ENCODE data around the gene TPSD1. TPM values are rescaled to one million over a fixed set of nuclear protein-coding genes. Genes with fewer than 3 reads are reported as not detected.
"Not testable (repeated sequence)": the region's sequence is repeated elsewhere in the genome, so short reads cannot be mapped to it uniquely, and the experiment has no call there.

TPSD1 gene
- total and polyA plus RNA-seq, 9 of the 15 experiments (the other 6 are each of a cell fraction or from before 2014, with no cell fraction given), result not detected

DNA sequence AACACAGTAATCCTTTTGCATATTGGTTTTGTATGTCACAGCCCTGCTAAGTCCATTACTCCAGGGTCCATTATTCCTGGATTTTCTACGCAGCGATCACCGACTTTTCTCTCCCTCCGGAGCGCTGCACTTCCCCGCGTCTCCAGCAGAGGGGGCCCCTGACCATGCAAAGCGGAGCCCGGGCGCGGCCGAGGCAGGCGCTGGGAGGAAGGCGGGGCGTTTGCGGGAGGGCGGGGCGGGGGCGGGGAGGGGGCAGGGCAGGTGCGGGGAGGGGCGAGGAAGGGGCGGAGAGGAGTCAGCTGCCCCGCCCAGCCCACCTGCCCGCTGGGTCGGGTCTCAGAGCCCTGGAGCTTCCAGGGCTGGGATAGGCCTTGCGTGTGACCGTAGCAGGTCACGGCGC, 19.2 kb upstream of the TPSD1 start:
- POLR2A ChIA-PET; H3K27ac ChIP-seq (ENCODE audit: extremely low read depth, low read depth, low read length); H3K9ac ChIP-seq (ENCODE audit: insufficient read depth in 1 of 2, low read depth in 2 of 2, low read length in 2 of 2); BruUV-seq (replicated peaks); H3K36me3 ChIP-seq (ENCODE audit: control insufficient read depth, insufficient read depth, low read length); H2AFZ ChIP-seq (ENCODE audit: low read depth, low read length); H3K9me3 ChIP-seq (replicated peaks; ENCODE audit: control insufficient read depth, insufficient read depth, low read depth, low read length); H3K9me1 ChIP-seq (ENCODE audit: control insufficient read depth, insufficient read depth, low read length); CTCF ChIA-PET (ENCODE audit: low intra/inter-chr PET ratio); H3K4me1 ChIP-seq (replicated peaks in 1 of 2; ENCODE audit: control insufficient read depth in 2 of 2, insufficient read depth in 2 of 2, low read length in 2 of 2); DNase-seq (ENCODE audit: extremely low read depth in 1 of 4, low spot score in 3 of 4); H3K79me2 ChIP-seq (ENCODE audit: control insufficient read depth, insufficient read depth, low read length); H3K27me3 ChIP-seq (ENCODE audit: control insufficient read depth in 2 of 2, insufficient read depth in 2 of 2, low read length in 2 of 2); in situ Hi-C loops (cut with MboI); H4K20me1 ChIP-seq (replicated peaks; ENCODE audit: control insufficient read depth, insufficient read depth, low read length); H3K4me2 ChIP-seq (ENCODE audit: insufficient read depth, low read length); H3K4me3 ChIP-seq; intact Hi-C loops (cut with micrococcal nuclease): not testable (repeated sequence)
- no CpG with 5 or more reads among the region's 29 CpGs for WGBS (ENCODE audit: insufficient coverage, low coverage, missing lambda C conversion rate)
- ATAC-seq, result peak; percentile 80
- peak; percentile 90 for FAIRE-seq

DNA sequence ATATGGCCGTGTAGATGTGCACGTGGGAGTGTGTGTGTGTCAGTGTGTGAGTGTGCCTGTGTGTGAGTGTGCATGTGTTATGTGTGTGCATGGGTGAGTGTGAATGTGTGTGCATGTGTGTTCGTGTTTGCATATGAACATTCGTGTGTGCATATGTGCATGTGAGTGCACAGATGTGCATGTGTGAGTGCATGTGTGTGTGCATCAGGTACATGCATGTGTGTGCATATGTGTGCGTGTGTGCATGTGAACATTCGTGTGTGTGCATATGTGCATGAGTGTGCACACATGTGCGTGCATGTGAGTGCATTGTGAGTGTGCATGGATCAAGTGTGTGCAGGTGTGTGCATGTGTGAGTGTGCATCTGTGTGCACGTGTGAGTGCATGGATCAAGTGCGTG, 17.9 kb upstream of the TPSD1 start:
- DNase-seq (ENCODE audit: extremely low read depth in 1 of 4, low spot score in 3 of 4), result no peak
- no peak for FAIRE-seq
- no peak overlapping the region for H2AFZ ChIP-seq (ENCODE audit: low read depth, low read length)
- H3K9me1 ChIP-seq (ENCODE audit: control insufficient read depth, insufficient read depth, low read length), result no peaks in the 10 kb centered on the region
- H3K27me3 ChIP-seq (ENCODE audit: control insufficient read depth in 2 of 2, insufficient read depth in 2 of 2, low read length in 2 of 2), result 0 out of 5 replicates have a peak, but pooled peaks cover 0 to 3% of the 10 kb centered on the region in 2 experiments
- ChIA-PET POLR2A (interaction anchor here (0.6 kb wide), 1 partner anchor 389 kb away, joined by 4 read pairs; no protein-coding TSS in a partner anchor), CTCF (ENCODE audit: low intra/inter-chr PET ratio) (no interaction called here)
- H3K36me3 ChIP-seq (ENCODE audit: control insufficient read depth, insufficient read depth, low read length), result no peaks in the 10 kb centered on the region
- H3K4me1 ChIP-seq (replicated peaks in 1 of 2; ENCODE audit: control insufficient read depth in 2 of 2, insufficient read depth in 2 of 2, low read length in 2 of 2), result peaks cover 0 to 3% of the 10 kb centered on the region in 2 experiments; a peak in 1 of 5 replicates
- H3K27ac ChIP-seq (ENCODE audit: extremely low read depth, low read depth, low read length), result no peak overlapping the region
- BruUV-seq (replicated peaks), result no TSS peak
- no peaks in the 10 kb centered on the region; the same call in 1 of the 2 replicates for H3K9me3 ChIP-seq (replicated peaks; ENCODE audit: control insufficient read depth, insufficient read depth, low read depth, low read length)
- no peak overlapping the region for H3K4me3 ChIP-seq
- no peak overlapping the region for H3K9ac ChIP-seq (ENCODE audit: insufficient read depth in 1 of 2, low read depth in 2 of 2, low read length in 2 of 2)
- no peak overlapping the region for H3K4me2 ChIP-seq (ENCODE audit: insufficient read depth, low read length)
- H3K79me2 ChIP-seq (ENCODE audit: control insufficient read depth, insufficient read depth, low read length), result no peaks in the 10 kb centered on the region
- WGBS (ENCODE audit: insufficient coverage, low coverage, missing lambda C conversion rate), result 20% methylated on average over 9 of the region's 9 CpGs
- ATAC-seq, result no peak
- intact Hi-C loops (cut with micrococcal nuclease) (no loop called here), in situ Hi-C loops (cut with MboI) (no loop called here)
- H4K20me1 ChIP-seq (replicated peaks; ENCODE audit: control insufficient read depth, insufficient read depth, low read length), result no peaks in the 10 kb centered on the region
- no peak for TF ChIP-seq HNRNPLL (IDR thresholded peaks at IDR 0.05; ENCODE audit: low read depth, low read length, poor library complexity, severe bottlenecking)
- peak in 1 of 2 experiments; percentile 15; a peak in 1 of 4 replicates for TF ChIP-seq KDM1A (IDR thresholded peaks at IDR 0.05)
- no peak for TF ChIP-seq ASH1L (IDR thresholded peaks at IDR 0.05; ENCODE audit: borderline replicate concordance, low read depth, partially characterized antibody)
- TF ChIP-seq MAZ (CRISPR knock-in tag; conservative IDR thresholded peaks at IDR 0.05 in 1 of 2, IDR thresholded peaks at IDR 0.05 in 1 of 2), result no peak
- TF ChIP-seq, protein P1, sequence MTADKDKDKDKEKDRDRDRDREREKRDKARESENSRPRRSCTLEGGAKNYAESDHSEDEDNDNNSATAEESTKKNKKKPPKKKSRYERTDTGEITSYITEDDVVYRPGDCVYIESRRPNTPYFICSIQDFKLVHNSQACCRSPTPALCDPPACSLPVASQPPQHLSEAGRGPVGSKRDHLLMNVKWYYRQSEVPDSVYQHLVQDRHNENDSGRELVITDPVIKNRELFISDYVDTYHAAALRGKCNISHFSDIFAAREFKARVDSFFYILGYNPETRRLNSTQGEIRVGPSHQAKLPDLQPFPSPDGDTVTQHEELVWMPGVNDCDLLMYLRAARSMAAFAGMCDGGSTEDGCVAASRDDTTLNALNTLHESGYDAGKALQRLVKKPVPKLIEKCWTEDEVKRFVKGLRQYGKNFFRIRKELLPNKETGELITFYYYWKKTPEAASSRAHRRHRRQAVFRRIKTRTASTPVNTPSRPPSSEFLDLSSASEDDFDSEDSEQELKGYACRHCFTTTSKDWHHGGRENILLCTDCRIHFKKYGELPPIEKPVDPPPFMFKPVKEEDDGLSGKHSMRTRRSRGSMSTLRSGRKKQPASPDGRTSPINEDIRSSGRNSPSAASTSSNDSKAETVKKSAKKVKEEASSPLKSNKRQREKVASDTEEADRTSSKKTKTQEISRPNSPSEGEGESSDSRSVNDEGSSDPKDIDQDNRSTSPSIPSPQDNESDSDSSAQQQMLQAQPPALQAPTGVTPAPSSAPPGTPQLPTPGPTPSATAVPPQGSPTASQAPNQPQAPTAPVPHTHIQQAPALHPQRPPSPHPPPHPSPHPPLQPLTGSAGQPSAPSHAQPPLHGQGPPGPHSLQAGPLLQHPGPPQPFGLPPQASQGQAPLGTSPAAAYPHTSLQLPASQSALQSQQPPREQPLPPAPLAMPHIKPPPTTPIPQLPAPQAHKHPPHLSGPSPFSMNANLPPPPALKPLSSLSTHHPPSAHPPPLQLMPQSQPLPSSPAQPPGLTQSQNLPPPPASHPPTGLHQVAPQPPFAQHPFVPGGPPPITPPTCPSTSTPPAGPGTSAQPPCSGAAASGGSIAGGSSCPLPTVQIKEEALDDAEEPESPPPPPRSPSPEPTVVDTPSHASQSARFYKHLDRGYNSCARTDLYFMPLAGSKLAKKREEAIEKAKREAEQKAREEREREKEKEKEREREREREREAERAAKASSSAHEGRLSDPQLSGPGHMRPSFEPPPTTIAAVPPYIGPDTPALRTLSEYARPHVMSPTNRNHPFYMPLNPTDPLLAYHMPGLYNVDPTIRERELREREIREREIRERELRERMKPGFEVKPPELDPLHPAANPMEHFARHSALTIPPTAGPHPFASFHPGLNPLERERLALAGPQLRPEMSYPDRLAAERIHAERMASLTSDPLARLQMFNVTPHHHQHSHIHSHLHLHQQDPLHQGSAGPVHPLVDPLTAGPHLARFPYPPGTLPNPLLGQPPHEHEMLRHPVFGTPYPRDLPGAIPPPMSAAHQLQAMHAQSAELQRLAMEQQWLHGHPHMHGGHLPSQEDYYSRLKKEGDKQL (CRISPR knock-in tag; IDR thresholded peaks at IDR 0.05; ENCODE audit: borderline replicate concordance), result no peak
- TF ChIP-seq HDAC1 (IDR thresholded peaks at IDR 0.05), result no peak
- TF ChIP-seq, protein P2, sequence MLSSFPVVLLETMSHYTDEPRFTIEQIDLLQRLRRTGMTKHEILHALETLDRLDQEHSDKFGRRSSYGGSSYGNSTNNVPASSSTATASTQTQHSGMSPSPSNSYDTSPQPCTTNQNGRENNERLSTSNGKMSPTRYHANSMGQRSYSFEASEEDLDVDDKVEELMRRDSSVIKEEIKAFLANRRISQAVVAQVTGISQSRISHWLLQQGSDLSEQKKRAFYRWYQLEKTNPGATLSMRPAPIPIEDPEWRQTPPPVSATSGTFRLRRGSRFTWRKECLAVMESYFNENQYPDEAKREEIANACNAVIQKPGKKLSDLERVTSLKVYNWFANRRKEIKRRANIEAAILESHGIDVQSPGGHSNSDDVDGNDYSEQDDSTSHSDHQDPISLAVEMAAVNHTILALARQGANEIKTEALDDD (IDR thresholded peaks at IDR 0.05), result no peak
